Measurements from ENCODE around the gene TPSD1. TPM values are rescaled to one million over a fixed set of nuclear protein-coding genes. Genes with fewer than 3 reads are reported as not detected.

The TPSD1 gene
- total RNA-seq, 4 donors from 2014 or later: 0.52 to 2.8 TPM; not detected in 2

DNA sequence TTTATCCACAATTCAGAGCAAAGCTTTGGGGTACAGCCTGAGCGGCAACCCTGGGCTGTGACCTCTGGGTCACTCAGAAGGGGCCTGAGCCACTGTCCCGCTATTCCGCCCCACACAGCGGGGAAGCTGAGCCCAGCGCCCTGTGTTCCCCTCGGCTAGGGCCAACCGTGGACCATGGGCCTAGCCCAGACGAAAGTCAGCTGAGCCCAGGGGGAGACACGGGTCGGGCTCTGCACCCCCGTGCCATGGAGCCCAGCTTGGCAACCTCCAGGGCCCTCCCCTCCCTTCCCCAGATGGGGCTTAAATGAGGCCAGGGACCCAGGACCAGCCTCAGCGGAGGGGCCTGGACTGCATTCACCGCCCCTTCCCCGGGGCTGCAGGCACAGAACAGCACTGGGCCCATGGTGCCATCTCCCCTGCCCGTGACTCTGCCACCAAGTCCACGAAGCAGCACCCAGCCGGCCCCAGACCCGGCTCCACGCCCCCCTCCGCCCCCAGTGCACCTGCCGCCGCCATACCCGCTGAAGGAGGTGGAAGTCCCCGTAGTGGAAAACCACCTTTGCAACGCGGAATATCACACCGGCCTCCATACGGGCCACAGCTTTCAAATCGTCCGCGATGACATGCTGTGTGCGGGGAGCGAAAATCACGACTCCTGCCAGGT lies 1.8 kb downstream of the TPSD1 start:
- DNase-seq: no peak
- Histone ChIP-seq H3K4me1 (no peaks in the 10 kb centered on the region), H3K27me3 (peaks cover 0 to 13% of the 10 kb centered on the region in 2 donors), H3K36me3 (no peaks in the 10 kb centered on the region), H3K4me3 (no peak overlapping the region), H3K9me3 (no peaks in the 10 kb centered on the region), H3K27ac (no peak overlapping the region)
- TF ChIP-seq POLR2A (IDR thresholded peaks at IDR 0.05) (no peak), CTCF (IDR thresholded peaks at IDR 0.05) (no peak)
- intact Hi-C loops (cut with DNase I; ENCODE audit: low total_unique reads): no loop called here

DNA sequence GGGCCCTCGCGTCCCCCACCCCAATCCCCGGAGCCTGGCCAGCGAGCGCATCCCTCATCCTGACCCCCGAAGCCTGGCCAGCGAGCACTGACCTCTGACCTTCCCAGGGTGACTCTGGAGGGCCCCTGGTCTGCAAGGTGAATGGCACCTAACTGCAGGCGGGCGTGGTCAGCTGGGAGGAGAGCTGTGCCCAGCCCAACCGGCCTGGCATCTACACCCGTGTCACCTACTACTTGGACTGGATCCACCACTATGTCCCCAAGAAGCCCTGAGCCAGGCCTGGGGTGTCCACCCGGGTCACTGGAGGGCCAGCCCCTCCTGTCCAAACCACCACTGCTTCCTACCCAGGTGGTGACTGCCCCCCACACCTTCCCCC lies 2.3 kb downstream of the TPSD1 start:
- H3K27me3 ChIP-seq: peaks cover 0 to 13% of the 10 kb centered on the region in 2 donors

DNA sequence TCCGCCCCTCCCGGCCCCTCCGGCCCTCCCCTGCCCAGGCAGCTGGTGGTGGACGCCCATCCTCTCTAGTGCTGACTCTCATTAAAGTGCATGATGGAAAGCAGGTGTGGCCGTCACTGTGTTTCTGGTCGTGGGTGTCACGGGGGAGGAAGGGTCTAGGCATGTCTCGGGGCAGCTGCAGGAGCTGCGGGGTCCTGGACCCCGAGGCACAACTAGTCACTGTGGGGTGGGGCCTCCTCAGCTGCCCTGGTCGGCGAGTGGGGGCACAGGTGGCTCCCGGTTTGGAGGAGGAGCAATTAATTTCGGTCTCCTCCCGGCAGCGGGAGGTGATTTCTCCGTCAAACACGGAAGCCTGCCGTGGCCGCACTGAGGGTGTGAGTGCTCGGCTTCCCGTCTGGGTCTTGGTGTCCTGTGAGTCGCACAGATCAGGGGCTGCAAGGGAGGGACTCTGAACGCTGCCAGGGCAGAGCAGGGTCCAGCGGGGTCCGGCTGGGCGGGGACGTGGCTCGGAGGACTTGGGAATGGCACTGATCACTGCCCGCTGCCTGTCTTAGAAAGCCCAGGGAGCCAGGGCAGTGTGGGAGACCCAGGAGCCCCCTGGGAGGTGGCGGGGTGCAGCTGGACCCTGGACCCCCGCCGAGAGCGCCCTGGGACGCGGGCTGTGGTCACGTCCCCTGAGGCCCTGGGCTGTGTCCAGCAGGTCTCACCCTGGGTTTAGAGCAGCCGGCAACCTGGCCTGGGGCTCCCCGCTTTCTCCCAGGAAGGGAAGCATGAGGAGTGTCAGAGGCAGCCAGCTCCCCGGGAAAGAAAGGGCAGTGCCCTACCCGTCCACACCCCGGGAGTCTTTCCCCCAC lies 3.3 kb downstream of the TPSD1 start:
- intact Hi-C loops (cut with DNase I; ENCODE audit: low total_unique reads): no loop called here
- H3K4me1 ChIP-seq: no peaks in the 10 kb centered on the region
- TF ChIP-seq CTCF (IDR thresholded peaks at IDR 0.05): no peak
- no peak for TF ChIP-seq POLR2A (IDR thresholded peaks at IDR 0.05)
- H3K9me3 ChIP-seq: no peaks in the 10 kb centered on the region
- no peak overlapping the region for H3K27ac ChIP-seq
- no peaks in the 10 kb centered on the region for H3K36me3 ChIP-seq
- DNase-seq: no peak
- H3K4me3 ChIP-seq: no peak overlapping the region
- peaks cover 0 to 13% of the 10 kb centered on the region in 2 donors for H3K27me3 ChIP-seq

More for the DNA sequence above, 2.3 kb downstream of the TPSD1 start:
- no peaks in the 10 kb centered on the region for H3K36me3 ChIP-seq
- intact Hi-C loops (cut with DNase I; ENCODE audit: low total_unique reads): no loop called here
- no peak overlapping the region for H3K27ac ChIP-seq
- DNase-seq: no peak
- no peak for TF ChIP-seq POLR2A (IDR thresholded peaks at IDR 0.05)
- TF ChIP-seq CTCF (IDR thresholded peaks at IDR 0.05): no peak
- no peak overlapping the region for H3K4me3 ChIP-seq
- H3K4me1 ChIP-seq: no peaks in the 10 kb centered on the region
- H3K9me3 ChIP-seq: no peaks in the 10 kb centered on the region

DNA sequence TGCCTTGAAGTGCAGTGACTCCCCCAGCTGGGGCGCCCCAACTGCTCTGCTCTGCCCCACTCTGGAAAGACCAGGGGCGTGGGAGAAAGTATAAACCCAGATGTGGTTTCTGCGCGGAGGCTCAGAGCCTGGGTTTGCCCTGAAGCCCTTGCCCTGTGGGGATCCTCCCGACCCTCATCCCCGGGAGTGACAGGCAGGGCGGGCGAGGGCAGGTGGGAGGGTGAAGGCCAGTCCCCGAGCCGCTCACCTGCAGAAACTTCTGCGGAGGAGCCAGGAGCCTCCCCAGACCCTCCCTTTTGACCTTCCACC lies 3.8 kb downstream of the TPSD1 start:
- Histone ChIP-seq H3K27me3 (peaks cover 0 to 13% of the 10 kb centered on the region in 2 donors), H3K4me3 (no peak overlapping the region), H3K9me3 (no peaks in the 10 kb centered on the region), H3K4me1 (no peaks in the 10 kb centered on the region), H3K27ac (no peak overlapping the region), H3K36me3 (no peaks in the 10 kb centered on the region)
- intact Hi-C loops (cut with DNase I; ENCODE audit: low total_unique reads): no loop called here
- no peak for DNase-seq
- TF ChIP-seq CTCF (IDR thresholded peaks at IDR 0.05) (no peak), POLR2A (IDR thresholded peaks at IDR 0.05) (no peak)

GRCh38 chr16:1260101-1260680 lies 4.3 kb downstream of the TPSD1 start:
- H3K9me3 ChIP-seq: no peaks in the 10 kb centered on the region
- H3K27me3 ChIP-seq: peaks cover 0 to 13% of the 10 kb centered on the region in 2 donors

More at GRCh38 chr16:1260101-1260680, 4.3 kb downstream of the TPSD1 start:
- Histone ChIP-seq H3K4me3 (no peak overlapping the region), H3K27ac (no peak overlapping the region), H3K36me3 (no peaks in the 10 kb centered on the region), H3K4me1 (no peaks in the 10 kb centered on the region)
- no peak for DNase-seq
- TF ChIP-seq CTCF (IDR thresholded peaks at IDR 0.05): no peak
- TF ChIP-seq POLR2A (IDR thresholded peaks at IDR 0.05): no peak
- intact Hi-C loops (cut with DNase I; ENCODE audit: low total_unique reads): no loop called here

Data from uterus (tissue), 4 donors.